Gastrocnemius medialis (tissue), 4 donors: ENCODE measurements around the gene YBEY.

Experiments
- POLR2A ChIP-seq, 2 donors: fragments of 450-650 bp; IDR thresholded peaks; one replicate each; pipeline ENCODE4 v1.6.1; 2017; ENCODE audit warnings: antibody characterized with exemption in 2 of 2, mild to moderate bottlenecking in 2 of 2, moderate library complexity in 2 of 2
- TF ChIP-seq, protein P1 (sequence below), 5 experiments: fragments of 450-650 bp in 3 of 5; fragments of 200-600 bp in 2 of 5; sonication (generic) in 2 of 5; IDR thresholded peaks in 4 of 5; conservative IDR thresholded peaks in 1 of 5; 1 replicate in 4 of 5; 2 replicates in 1 of 5; pipeline ENCODE4 v1.5.1; 2016 to 2019; ENCODE audit warnings: antibody characterized with exemption in 5 of 5, mild to moderate bottlenecking in 3 of 5, moderate library complexity in 3 of 5

DNA sequence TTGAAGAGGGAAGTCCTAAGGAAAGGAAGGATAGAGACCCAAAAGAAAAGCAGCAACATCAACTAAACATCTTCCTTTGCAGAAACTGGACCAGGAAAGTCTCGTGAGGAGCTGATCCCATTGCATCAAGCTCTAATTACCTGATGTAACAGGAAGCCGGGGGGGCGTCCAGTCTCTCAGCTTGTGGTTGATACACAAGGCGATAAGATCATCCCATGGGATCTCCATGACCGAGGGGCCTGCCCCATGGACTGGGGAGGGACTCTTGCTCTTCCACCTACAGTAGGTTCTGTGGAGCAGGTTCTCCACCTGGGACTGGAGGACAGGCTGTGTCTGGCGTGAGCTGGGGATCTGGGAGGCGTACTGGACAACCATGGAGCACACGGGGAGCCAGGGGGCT, 42.8 kb upstream of the YBEY start:
- TF ChIP-seq, protein P1, sequence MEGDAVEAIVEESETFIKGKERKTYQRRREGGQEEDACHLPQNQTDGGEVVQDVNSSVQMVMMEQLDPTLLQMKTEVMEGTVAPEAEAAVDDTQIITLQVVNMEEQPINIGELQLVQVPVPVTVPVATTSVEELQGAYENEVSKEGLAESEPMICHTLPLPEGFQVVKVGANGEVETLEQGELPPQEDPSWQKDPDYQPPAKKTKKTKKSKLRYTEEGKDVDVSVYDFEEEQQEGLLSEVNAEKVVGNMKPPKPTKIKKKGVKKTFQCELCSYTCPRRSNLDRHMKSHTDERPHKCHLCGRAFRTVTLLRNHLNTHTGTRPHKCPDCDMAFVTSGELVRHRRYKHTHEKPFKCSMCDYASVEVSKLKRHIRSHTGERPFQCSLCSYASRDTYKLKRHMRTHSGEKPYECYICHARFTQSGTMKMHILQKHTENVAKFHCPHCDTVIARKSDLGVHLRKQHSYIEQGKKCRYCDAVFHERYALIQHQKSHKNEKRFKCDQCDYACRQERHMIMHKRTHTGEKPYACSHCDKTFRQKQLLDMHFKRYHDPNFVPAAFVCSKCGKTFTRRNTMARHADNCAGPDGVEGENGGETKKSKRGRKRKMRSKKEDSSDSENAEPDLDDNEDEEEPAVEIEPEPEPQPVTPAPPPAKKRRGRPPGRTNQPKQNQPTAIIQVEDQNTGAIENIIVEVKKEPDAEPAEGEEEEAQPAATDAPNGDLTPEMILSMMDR (IDR thresholded peaks at IDR 0.05 in 4 of 5, conservative IDR thresholded peaks at IDR 0.05 in 1 of 5): no peak
- TF ChIP-seq POLR2A (IDR thresholded peaks at IDR 0.05): no peak
